Keratinocyte (primary cell): ENCODE data around the gene RGS21. TPM values are rescaled to one million over a fixed set of nuclear protein-coding genes. Genes with fewer than 3 reads are reported as not detected.

ENCODE experiments used
- DNase-seq: peaks from one replicate; pipeline ENCODE4 v3.0.0-alpha.2; 2011; ENCODE audit warnings: low read depth, missing footprints, low spot score
- FAIRE-seq: peaks from 2 replicates; lab custom pipeline; 2011; peaks lifted over from hg19 to GRCh38; lab: Jason Lieb, UNC
- H2AFZ ChIP-seq: 2 replicates; pipeline ENCODE4 v1.6.0; 2012; ENCODE audit warnings: low read length, control low read depth, inconsistent platforms; ENCODE audit not compliant: control insufficient read depth
- H3K27ac ChIP-seq: 2 replicates; pipeline ENCODE4 v1.5.1; 2011; ENCODE audit warnings: low read length; ENCODE audit not compliant: control insufficient read depth, insufficient read depth
- H3K27me3 ChIP-seq: 3 replicates; pipeline ENCODE4 v1.6.0; 2011; ENCODE audit warnings: low read length; ENCODE audit not compliant: control insufficient read depth, insufficient read depth; ENCODE audit errors: extremely low read depth
- H3K36me3 ChIP-seq, 2 experiments: 2 replicates in 1 of 2; 3 replicates in 1 of 2; pipeline ENCODE4 v1.5.1; 2011; ENCODE audit warnings: low read length in 2 of 2, mild to moderate bottlenecking in 1 of 2; ENCODE audit not compliant: control insufficient read depth in 2 of 2, insufficient read depth in 2 of 2; ENCODE audit errors: extremely low read depth in 1 of 2
- H3K4me1 ChIP-seq: 3 replicates; pipeline ENCODE4 v1.5.1; 2011; ENCODE audit warnings: low read length; ENCODE audit not compliant: control insufficient read depth, insufficient read depth; ENCODE audit errors: extremely low read depth
- H3K4me2 ChIP-seq: 3 replicates; pipeline ENCODE4 v1.6.0; 2011; ENCODE audit warnings: low read depth, low read length; ENCODE audit not compliant: control insufficient read depth, insufficient read depth; ENCODE audit errors: extremely low read depth
- H3K4me3 ChIP-seq, 3 experiments: fragments of 200-600 bp in 1 of 3; sonication (generic) in 1 of 3; 2 replicates in 2 of 3; 3 replicates in 1 of 3; pipeline ENCODE4 v1.5.1; 2011 to 2016; ENCODE audit warnings: low read length in 3 of 3, mild to moderate bottlenecking in 3 of 3, control low read depth in 2 of 3, inconsistent platforms in 1 of 3, low read depth in 1 of 3, mixed read lengths in 1 of 3, mixed run types in 1 of 3, moderate library complexity in 1 of 3; ENCODE audit not compliant: control insufficient read depth in 2 of 3, insufficient read depth in 2 of 3; ENCODE audit errors: extremely low read depth in 1 of 3
- H3K79me2 ChIP-seq: 2 replicates; pipeline ENCODE4 v1.6.0; 2012; ENCODE audit warnings: low read length; ENCODE audit not compliant: control insufficient read depth, insufficient read depth
- H3K9ac ChIP-seq: 3 replicates; pipeline ENCODE4 v1.6.0; 2011; ENCODE audit warnings: low read length; ENCODE audit not compliant: control insufficient read depth, insufficient read depth; ENCODE audit errors: extremely low read depth
- H3K9me1 ChIP-seq: 3 replicates; pipeline ENCODE4 v1.6.0; 2011; ENCODE audit warnings: low read length; ENCODE audit not compliant: control insufficient read depth, insufficient read depth; ENCODE audit errors: extremely low read depth
- H3K9me3 ChIP-seq: 2 replicates; pipeline ENCODE4 v1.5.1; 2012; ENCODE audit warnings: low read depth, low read length; ENCODE audit not compliant: control insufficient read depth
- H4K20me1 ChIP-seq: 3 replicates; pipeline ENCODE4 v1.6.0; 2011; ENCODE audit warnings: low read length; ENCODE audit not compliant: control insufficient read depth, insufficient read depth; ENCODE audit errors: extremely low read depth
- EZH2 ChIP-seq: IDR thresholded peaks from one replicate; pipeline ENCODE4 v1.6.1; 2012; ENCODE audit warnings: inconsistent platforms, mild to moderate bottlenecking, low read length, moderate library complexity
- dilution Hi-C: fragments of 300-500 bp; cut with MboI; formaldehyde crosslinking; loops from one replicate; pipeline ENCODE4 v1.7.0; 2020; ENCODE audit warnings: low sequenced_read_pairs; ENCODE audit not compliant: extremely low pct_ligation_motif_present
- polyA plus RNA-seq, 5 experiments: library from polyadenylated mRNA; depleted of rRNA in 3 of 5; stranded (reverse) in 3 of 5; stranded (forward) in 1 of 5; unstranded in 1 of 5; fragments of >200 nt; gene quantifications; 1 replicate in 1 of 5; 2 replicates in 3 of 5; 3 replicates in 1 of 5; pipeline versions ENCODE4 v1.2.1 to v1.2.3, GENCODE V29; 2011 to 2012; ENCODE audit warnings: missing spikeins in 2 of 5, low read depth in 1 of 5, low replicate concordance in 1 of 5
- TF ChIP-seq, protein P1 (sequence below), 3 experiments: IDR thresholded peaks in 1 of 3; conservative IDR thresholded peaks in 1 of 3; optimal IDR thresholded peaks in 1 of 3; 2 replicates in 2 of 3; 3 replicates in 1 of 3; pipeline versions ENCODE3 to v1.5.1; 2011; ENCODE audit warnings: low read length in 3 of 3, mild to moderate bottlenecking in 3 of 3, moderate library complexity in 2 of 3, control low read depth in 1 of 3, inconsistent platforms in 1 of 3; ENCODE audit not compliant: insufficient read depth in 2 of 3; ENCODE audit errors: extremely low read depth in 1 of 3

Gene RGS21
- polyA plus RNA-seq, 1 donor (not counting 4 experiments of a cell fraction or from before 2014, with no cell fraction given), result not detected

GRCh38 chr1:192342842-192343241, 26.1 kb downstream of the RGS21 start:
- no peak for DNase-seq
- no peaks in the 10 kb centered on the region for H3K9me3 ChIP-seq
- no peaks in the 10 kb centered on the region for H3K79me2 ChIP-seq
- H3K27ac ChIP-seq, result no peak overlapping the region
- H2AFZ ChIP-seq, result no peak overlapping the region
- no peaks in the 10 kb centered on the region for H4K20me1 ChIP-seq
- TF ChIP-seq EZH2, result no peak
- TF ChIP-seq, protein P1, sequence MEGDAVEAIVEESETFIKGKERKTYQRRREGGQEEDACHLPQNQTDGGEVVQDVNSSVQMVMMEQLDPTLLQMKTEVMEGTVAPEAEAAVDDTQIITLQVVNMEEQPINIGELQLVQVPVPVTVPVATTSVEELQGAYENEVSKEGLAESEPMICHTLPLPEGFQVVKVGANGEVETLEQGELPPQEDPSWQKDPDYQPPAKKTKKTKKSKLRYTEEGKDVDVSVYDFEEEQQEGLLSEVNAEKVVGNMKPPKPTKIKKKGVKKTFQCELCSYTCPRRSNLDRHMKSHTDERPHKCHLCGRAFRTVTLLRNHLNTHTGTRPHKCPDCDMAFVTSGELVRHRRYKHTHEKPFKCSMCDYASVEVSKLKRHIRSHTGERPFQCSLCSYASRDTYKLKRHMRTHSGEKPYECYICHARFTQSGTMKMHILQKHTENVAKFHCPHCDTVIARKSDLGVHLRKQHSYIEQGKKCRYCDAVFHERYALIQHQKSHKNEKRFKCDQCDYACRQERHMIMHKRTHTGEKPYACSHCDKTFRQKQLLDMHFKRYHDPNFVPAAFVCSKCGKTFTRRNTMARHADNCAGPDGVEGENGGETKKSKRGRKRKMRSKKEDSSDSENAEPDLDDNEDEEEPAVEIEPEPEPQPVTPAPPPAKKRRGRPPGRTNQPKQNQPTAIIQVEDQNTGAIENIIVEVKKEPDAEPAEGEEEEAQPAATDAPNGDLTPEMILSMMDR (optimal IDR thresholded peaks at IDR 0.05 in 1 of 3, IDR thresholded peaks at IDR 0.05 in 1 of 3, conservative IDR thresholded peaks at IDR 0.05 in 1 of 3; ENCODE audit: extremely low read depth in 1 of 3, insufficient read depth in 2 of 3, low read length in 3 of 3), result no peak
- dilution Hi-C loops, result no loop called here
- H3K36me3 ChIP-seq, result no peaks in the 10 kb centered on the region
- H3K9me1 ChIP-seq, result no peaks in the 10 kb centered on the region
- no peak for FAIRE-seq
- H3K27me3 ChIP-seq, result no peaks in the 10 kb centered on the region
- H3K4me1 ChIP-seq, result no peaks in the 10 kb centered on the region
- no peak overlapping the region for H3K9ac ChIP-seq
- H3K4me3 ChIP-seq, result no peak overlapping the region
- no peak overlapping the region for H3K4me2 ChIP-seq

DNA sequence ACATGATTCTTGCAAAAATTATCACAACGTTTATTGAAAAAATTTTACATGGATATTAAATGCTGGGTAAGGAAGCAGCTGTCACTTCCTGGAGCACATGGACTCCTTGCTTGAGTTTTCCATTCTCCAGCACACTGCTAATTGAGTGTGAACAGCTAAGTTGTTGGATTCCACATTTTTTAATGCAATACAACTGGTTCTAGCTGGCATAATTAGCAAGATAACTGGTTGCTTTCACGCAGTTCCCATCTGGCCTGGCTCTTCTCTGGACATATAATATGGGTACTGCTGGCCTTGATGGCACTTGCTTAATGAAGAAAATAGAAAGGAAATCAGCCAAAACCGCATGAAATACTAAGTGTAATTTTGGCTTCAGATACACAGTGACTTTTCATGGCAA, 26.6 kb downstream of the RGS21 start:
- no peak for TF ChIP-seq EZH2
- TF ChIP-seq, protein P1 (optimal IDR thresholded peaks at IDR 0.05 in 1 of 3, IDR thresholded peaks at IDR 0.05 in 1 of 3, conservative IDR thresholded peaks at IDR 0.05 in 1 of 3; ENCODE audit: extremely low read depth in 1 of 3, insufficient read depth in 2 of 3, low read length in 3 of 3), result no peak

More for the DNA sequence above, 26.6 kb downstream of the RGS21 start:
- Histone ChIP-seq H3K9ac (no peak overlapping the region), H3K27ac (no peak overlapping the region), H4K20me1 (no peaks in the 10 kb centered on the region), H3K79me2 (no peaks in the 10 kb centered on the region), H3K4me1 (no peaks in the 10 kb centered on the region), H2AFZ (no peak overlapping the region), H3K9me1 (no peaks in the 10 kb centered on the region), H3K4me3 (no peak overlapping the region), H3K4me2 (no peak overlapping the region), H3K9me3 (no peaks in the 10 kb centered on the region), H3K27me3 (no peaks in the 10 kb centered on the region), H3K36me3 (no peaks in the 10 kb centered on the region)
- FAIRE-seq, result no peak
- dilution Hi-C loops, result no loop called here
- no peak for DNase-seq
